ENCODE measurements around the gene PSD. TPM values are rescaled to one million over a fixed set of nuclear protein-coding genes. Genes with fewer than 3 reads are reported as not detected.

The PSD gene
- total RNA-seq, 4 donors from 2014 or later, result 88.0 to 268 (median 108) TPM

DNA sequence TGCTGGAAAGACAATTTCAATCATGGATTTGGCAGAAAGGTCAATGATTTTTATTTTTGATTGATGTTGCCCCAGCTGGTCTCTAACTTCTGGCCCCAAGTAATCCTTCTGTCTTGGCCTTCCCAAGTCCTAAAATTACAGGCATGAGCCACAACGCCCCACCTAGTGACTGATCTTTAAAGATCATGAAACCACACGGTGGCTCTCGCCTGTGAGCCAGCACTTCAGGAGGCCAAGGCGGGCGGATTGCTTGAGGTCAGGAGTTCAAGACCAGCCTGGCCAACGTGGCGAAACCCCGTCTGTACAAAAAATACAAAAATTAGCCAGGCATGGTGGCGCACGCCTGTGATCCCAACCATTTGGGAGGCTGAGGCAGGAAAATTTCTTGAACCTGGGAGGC lies 45.4 kb upstream of the PSD start:
- H3K27ac ChIP-seq (replicated peaks in 1 of 4), result no peak overlapping the region
- no peaks in the 10 kb centered on the region for H3K27me3 ChIP-seq
- no peak for DNase-seq (ENCODE audit: extremely low spot score)
- H3K4me3 ChIP-seq, result no peak overlapping the region
- H3K9me3 ChIP-seq, result no peaks in the 10 kb centered on the region
- intact Hi-C loops (cut with DNase I), result no loop called here
- H3K4me1 ChIP-seq, result peaks cover 18 to 35% (median 21%) of the 10 kb centered on the region in 4 donors
- TF ChIP-seq POLR2A (IDR thresholded peaks at IDR 0.05; ENCODE audit: low read depth) (no peak), EP300 (IDR thresholded peaks at IDR 0.05) (no peak), POLR2AphosphoS5 (IDR thresholded peaks at IDR 0.05) (no peak)
- TF ChIP-seq, protein P1, sequence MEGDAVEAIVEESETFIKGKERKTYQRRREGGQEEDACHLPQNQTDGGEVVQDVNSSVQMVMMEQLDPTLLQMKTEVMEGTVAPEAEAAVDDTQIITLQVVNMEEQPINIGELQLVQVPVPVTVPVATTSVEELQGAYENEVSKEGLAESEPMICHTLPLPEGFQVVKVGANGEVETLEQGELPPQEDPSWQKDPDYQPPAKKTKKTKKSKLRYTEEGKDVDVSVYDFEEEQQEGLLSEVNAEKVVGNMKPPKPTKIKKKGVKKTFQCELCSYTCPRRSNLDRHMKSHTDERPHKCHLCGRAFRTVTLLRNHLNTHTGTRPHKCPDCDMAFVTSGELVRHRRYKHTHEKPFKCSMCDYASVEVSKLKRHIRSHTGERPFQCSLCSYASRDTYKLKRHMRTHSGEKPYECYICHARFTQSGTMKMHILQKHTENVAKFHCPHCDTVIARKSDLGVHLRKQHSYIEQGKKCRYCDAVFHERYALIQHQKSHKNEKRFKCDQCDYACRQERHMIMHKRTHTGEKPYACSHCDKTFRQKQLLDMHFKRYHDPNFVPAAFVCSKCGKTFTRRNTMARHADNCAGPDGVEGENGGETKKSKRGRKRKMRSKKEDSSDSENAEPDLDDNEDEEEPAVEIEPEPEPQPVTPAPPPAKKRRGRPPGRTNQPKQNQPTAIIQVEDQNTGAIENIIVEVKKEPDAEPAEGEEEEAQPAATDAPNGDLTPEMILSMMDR (IDR thresholded peaks at IDR 0.05), result no peak
- H3K36me3 ChIP-seq, result peaks cover 0 to 7% (median 0%) of the 10 kb centered on the region in 4 donors
- WGBS, result 83% methylated on average over 10 of the region's 10 CpGs

DNA sequence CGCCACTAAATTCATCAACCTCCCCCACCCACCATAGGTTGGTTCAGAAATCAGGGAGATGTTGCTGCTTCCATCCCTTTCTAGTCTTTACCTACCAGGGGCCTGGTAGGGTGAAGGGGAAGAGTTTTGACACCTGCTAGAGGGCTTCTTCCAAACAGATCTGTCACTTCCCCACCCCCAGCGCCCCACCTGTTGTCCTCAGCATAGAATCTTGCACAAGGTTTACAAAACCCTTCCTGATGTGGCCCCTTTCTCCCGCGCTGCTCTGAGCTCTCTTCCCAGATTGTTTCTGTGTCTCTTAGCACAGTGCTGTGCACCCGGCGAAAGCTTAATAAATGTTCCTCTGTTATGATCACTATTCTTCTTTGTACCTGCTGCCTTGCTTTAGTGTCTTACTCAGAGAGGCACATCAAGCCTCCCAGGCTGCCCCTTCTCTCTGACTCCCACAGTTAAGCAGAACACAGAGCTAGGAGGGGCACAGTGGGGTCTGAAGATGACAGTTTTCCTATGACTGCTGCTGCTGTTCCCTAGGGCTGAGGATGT lies 44.0 kb upstream of the PSD start:
- 75% methylated on average over 6 of the region's 6 CpGs for WGBS

GRCh38 chr10:102461187-102462054 lies 42.8 kb upstream of the PSD start:
- intact Hi-C loops (cut with DNase I), result no loop called here
- H3K36me3 ChIP-seq, result no peaks in the 10 kb centered on the region
- no peaks in the 10 kb centered on the region for H3K27me3 ChIP-seq
- WGBS, result 7% methylated on average over 32 of the region's 54 CpGs
- H3K4me3 ChIP-seq, result peak overlapping the region; percentile 59 to 62 (median 59)
- DNase-seq (ENCODE audit: extremely low spot score), result no peak
- peaks cover 18 to 30% (median 21%) of the 10 kb centered on the region in 4 donors for H3K4me1 ChIP-seq
- peak overlapping the region in 3 of 4 donors; percentile 30 to 61 (median 41) for H3K27ac ChIP-seq (replicated peaks in 1 of 4)
- TF ChIP-seq POLR2AphosphoS5 (IDR thresholded peaks at IDR 0.05), result peak; percentile 72 to 85
- no peak for TF ChIP-seq EP300 (IDR thresholded peaks at IDR 0.05)
- TF ChIP-seq, protein P1 (IDR thresholded peaks at IDR 0.05), result no peak
- no peak for TF ChIP-seq POLR2A (IDR thresholded peaks at IDR 0.05; ENCODE audit: low read depth)
- H3K9me3 ChIP-seq, result no peaks in the 10 kb centered on the region

More for the DNA sequence above, 44.0 kb upstream of the PSD start:
- H3K27ac ChIP-seq (replicated peaks in 1 of 4), result no peak overlapping the region
- H3K36me3 ChIP-seq, result no peaks in the 10 kb centered on the region
- peak overlapping the region in 1 of 4 donors; percentile 12 for H3K4me3 ChIP-seq
- H3K4me1 ChIP-seq, result peaks cover 18 to 30% (median 21%) of the 10 kb centered on the region in 4 donors
- DNase-seq (ENCODE audit: extremely low spot score), result no peak
- H3K9me3 ChIP-seq, result no peaks in the 10 kb centered on the region
- H3K27me3 ChIP-seq, result no peaks in the 10 kb centered on the region
- intact Hi-C loops (cut with DNase I), result no loop called here
- TF ChIP-seq, protein P1 (IDR thresholded peaks at IDR 0.05), result no peak
- TF ChIP-seq EP300 (IDR thresholded peaks at IDR 0.05) (no peak), POLR2AphosphoS5 (IDR thresholded peaks at IDR 0.05) (no peak), POLR2A (IDR thresholded peaks at IDR 0.05; ENCODE audit: low read depth) (no peak)

DNA sequence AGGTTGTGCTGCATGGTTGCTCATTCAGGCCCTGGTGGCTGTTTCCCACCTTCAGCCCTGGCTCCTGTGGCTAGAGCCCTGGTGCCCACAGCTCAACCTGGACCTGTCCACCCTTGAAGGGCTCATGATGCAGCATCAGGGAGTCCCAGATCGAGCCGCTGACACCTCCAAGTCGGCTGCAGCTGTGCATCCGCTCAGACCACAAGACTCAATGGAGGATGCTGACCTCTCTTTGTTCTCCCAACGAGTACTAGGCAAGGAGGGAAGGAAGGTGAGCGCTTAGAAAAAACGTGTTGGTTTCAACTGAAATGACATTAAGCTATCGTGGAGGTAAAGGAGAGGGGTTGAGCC lies 42.2 kb upstream of the PSD start:
- no peak for TF ChIP-seq POLR2AphosphoS5 (IDR thresholded peaks at IDR 0.05)
- TF ChIP-seq, protein P1 (IDR thresholded peaks at IDR 0.05), result no peak
- TF ChIP-seq EP300 (IDR thresholded peaks at IDR 0.05), result peak; percentile 12
- Histone ChIP-seq H3K27ac (replicated peaks in 1 of 4) (peak overlapping the region in 1 of 4 donors; percentile 61), H3K4me1 (peaks cover 18 to 30% (median 21%) of the 10 kb centered on the region in 4 donors), H3K27me3 (no peaks in the 10 kb centered on the region), H3K36me3 (no peaks in the 10 kb centered on the region), H3K4me3 (peak overlapping the region; percentile 59 to 62 (median 59)), H3K9me3 (no peaks in the 10 kb centered on the region)
- WGBS, result 38% methylated on average over 8 of the region's 8 CpGs
- intact Hi-C loops (cut with DNase I), result no loop called here
- no peak for DNase-seq (ENCODE audit: extremely low spot score)
